Testis (tissue), 3 donors: Measurements from ENCODE around the gene TBCA. TPM values are rescaled to one million over a fixed set of nuclear protein-coding genes. Genes with fewer than 3 reads are reported as not detected.

ENCODE experiments used
- DNase-seq: peaks from one replicate; pipeline ENCODE4 v3.0.0-alpha.2; 2019
- H3K27ac ChIP-seq, 2 donors: fragments of 200-600 bp; sonication (generic); one replicate each; pipeline ENCODE4 v1.5.1; 2019
- H3K27me3 ChIP-seq: fragments of 200-600 bp; sonication (generic); one replicate; pipeline ENCODE4 v1.5.1; 2019
- H3K36me3 ChIP-seq: fragments of 200-600 bp; sonication (generic); one replicate; pipeline ENCODE4 v1.5.1; 2017; ENCODE audit warnings: low read depth; ENCODE audit errors: missing control alignments
- H3K4me1 ChIP-seq: fragments of 200-600 bp; sonication (generic); one replicate; pipeline ENCODE4 v1.5.1; 2019
- H3K4me3 ChIP-seq, 2 donors: fragments of 200-600 bp; sonication (generic); one replicate each; pipeline ENCODE4 v1.5.1; 2017 to 2019
- H3K9me3 ChIP-seq: fragments of 200-600 bp; sonication (generic); one replicate; pipeline ENCODE4 v1.5.1; 2017
- POLR2A ChIP-seq: fragments of 450-650 bp; IDR thresholded peaks from one replicate; pipeline ENCODE4 v1.6.1; 2017; ENCODE audit warnings: antibody characterized with exemption, mild to moderate bottlenecking, moderate library complexity
- WGBS, 2 donors: methylation state at CpG; one replicate each; pipeline ENCODE4 v1.1.5; 2018; 5-methylcytosine and 5-hydroxymethylcytosine counted together
- intact Hi-C: fragments of 100-400 bp; cut with DNase I; formaldehyde crosslinking; loops from one replicate; pipeline ENCODE4 v1.15.1; 2023; ENCODE audit warnings: low total_unique reads
- polyA plus RNA-seq: library from polyadenylated mRNA; stranded (reverse); fragments of 350-450 nt; fragmentation: Illumina TruSeq; extraction: RNeasy Lipid Tissue Mini Kit (QIAGEN cat#74804); gene quantifications from one replicate; pipeline ENCODE4 v1.2.3, GENCODE V29; 2014; ENCODE audit warnings: low read depth, low replicate concordance; ENCODE audit not compliant: insufficient read depth
- total RNA-seq, 2 donors: library from RNA; depleted of rRNA; stranded (reverse); fragments of >200 nt; gene quantifications; one replicate each; pipeline ENCODE4 v1.2.3, GENCODE V29; 2016
- TF ChIP-seq, protein P1 (sequence below), 3 experiments: fragments of 450-650 bp in 2 of 3; fragments of 200-600 bp in 1 of 3; sonication (generic) in 1 of 3; IDR thresholded peaks; one replicate each; pipeline ENCODE4 v1.5.1; 2016 to 2019; ENCODE audit warnings: antibody characterized with exemption in 3 of 3, mild to moderate bottlenecking in 2 of 3, moderate library complexity in 1 of 3

The TBCA gene
- total and polyA plus RNA-seq, 3 donors from 2014 or later, result 116 to 187 (median 123) TPM

DNA sequence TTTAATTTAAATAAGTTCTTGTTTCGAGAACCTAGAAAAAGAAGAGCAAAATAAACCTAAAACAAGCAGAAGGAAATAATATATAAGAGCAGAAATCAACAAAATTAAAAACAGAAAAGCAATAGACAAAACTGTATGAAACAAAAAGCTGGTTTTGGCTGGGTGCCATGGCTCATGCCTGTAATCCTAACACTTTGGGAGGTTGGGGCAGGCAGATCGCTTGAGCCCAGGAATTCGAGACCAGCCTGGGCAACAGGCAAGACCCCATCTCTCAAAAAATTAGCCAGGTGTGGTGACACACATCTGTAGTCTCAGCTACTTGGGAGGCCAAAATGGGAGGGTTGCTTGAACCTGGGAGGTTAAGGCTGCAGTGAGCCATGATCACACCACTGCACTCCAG, 78.4 kb downstream of the TBCA start:
- Histone ChIP-seq H3K4me1 (no peaks in the 10 kb centered on the region), H3K36me3 (no peaks in the 10 kb centered on the region), H3K27ac (no peak overlapping the region), H3K9me3 (no peaks in the 10 kb centered on the region), H3K27me3 (no peaks in the 10 kb centered on the region), H3K4me3 (no peak overlapping the region)
- WGBS, 2 donors, result 92 to 94% methylated on average over 3 of the region's 3 CpGs
- no peak for TF ChIP-seq POLR2A
- TF ChIP-seq, protein P1, sequence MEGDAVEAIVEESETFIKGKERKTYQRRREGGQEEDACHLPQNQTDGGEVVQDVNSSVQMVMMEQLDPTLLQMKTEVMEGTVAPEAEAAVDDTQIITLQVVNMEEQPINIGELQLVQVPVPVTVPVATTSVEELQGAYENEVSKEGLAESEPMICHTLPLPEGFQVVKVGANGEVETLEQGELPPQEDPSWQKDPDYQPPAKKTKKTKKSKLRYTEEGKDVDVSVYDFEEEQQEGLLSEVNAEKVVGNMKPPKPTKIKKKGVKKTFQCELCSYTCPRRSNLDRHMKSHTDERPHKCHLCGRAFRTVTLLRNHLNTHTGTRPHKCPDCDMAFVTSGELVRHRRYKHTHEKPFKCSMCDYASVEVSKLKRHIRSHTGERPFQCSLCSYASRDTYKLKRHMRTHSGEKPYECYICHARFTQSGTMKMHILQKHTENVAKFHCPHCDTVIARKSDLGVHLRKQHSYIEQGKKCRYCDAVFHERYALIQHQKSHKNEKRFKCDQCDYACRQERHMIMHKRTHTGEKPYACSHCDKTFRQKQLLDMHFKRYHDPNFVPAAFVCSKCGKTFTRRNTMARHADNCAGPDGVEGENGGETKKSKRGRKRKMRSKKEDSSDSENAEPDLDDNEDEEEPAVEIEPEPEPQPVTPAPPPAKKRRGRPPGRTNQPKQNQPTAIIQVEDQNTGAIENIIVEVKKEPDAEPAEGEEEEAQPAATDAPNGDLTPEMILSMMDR (IDR thresholded peaks at IDR 0.05), result no peak
- intact Hi-C loops, result no loop called here
- DNase-seq, result no peak

DNA sequence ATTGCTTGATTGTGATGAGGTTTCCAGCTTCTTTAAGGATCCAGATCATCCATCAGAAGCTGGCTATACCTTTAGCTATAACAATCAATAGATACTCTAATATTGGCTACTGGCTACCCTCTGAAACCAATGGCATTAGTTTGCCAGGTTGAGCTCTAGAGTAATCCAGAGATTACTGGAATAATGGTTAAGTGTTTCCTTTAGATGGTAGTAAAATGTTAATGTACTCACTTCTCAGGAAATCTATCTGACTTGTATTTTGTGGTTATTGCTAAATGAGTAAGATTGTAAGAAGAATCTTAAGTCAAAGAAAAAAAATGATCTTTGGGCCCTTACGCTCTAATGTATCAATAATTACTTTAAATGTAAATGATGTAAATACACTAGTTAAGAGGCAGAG, 80.0 kb downstream of the TBCA start:
- Histone ChIP-seq H3K27me3 (no peaks in the 10 kb centered on the region), H3K9me3 (no peaks in the 10 kb centered on the region), H3K36me3 (no peaks in the 10 kb centered on the region), H3K4me3 (no peak overlapping the region), H3K4me1 (no peaks in the 10 kb centered on the region), H3K27ac (no peak overlapping the region)
- WGBS, 2 donors, result 98 to 100% methylated on average over 1 of the region's 1 CpG
- no peak for DNase-seq
- intact Hi-C loops, result no loop called here
- TF ChIP-seq, protein P1 (IDR thresholded peaks at IDR 0.05), result no peak
- no peak for TF ChIP-seq POLR2A

DNA sequence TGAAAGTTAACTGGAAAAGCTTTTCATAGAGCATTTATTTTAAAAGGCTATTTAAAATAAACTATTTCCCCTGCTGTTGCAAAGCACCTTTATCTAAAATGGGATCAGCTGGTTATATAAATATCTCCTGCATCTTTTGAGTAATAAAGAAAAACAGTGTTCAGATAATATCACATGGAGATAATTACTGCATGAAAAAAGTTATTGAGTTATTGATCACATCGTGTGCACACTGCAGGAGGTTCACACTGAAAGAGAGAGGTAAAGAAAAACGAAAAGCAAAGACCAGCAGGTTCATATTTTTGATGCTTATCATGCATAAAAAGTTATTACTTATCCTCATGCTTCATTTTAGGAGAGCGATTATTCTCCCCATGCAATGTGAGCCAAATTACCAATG, 82.2 kb downstream of the TBCA start:
- no peaks in the 10 kb centered on the region for H3K9me3 ChIP-seq

DNA sequence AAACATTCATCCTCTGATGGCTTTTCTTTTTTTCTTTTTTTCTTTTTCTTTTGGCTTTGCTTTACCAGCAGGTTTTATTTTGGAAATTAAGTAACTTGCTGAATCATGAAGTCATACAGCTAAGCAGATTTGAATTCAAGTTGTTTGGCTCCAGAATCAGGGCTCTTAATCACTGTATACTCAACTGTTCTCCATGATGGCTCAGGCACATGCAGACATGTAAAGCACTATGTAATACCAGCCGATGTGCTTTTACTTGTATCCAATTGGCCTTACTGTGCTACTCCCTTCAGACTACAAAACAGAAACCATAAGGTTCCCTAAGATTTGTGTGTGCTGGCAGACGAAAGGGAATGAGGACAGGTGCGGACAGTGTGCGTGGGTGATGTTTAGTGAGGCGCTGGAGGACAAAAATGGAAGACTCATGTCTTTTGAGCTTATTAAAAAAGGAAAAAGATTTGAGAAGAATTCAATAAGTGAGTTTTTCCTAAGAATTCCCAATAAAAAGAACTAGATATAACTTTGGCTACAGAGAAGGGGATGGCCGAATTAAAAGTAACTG, 92.9 kb downstream of the TBCA start:
- Histone ChIP-seq H3K27me3 (no peaks in the 10 kb centered on the region), H3K4me1 (no peaks in the 10 kb centered on the region), H3K4me3 (no peak overlapping the region), H3K36me3 (no peaks in the 10 kb centered on the region), H3K9me3 (no peaks in the 10 kb centered on the region), H3K27ac (no peak overlapping the region)
- TF ChIP-seq POLR2A, result no peak
- TF ChIP-seq, protein P1 (IDR thresholded peaks at IDR 0.05), result no peak
- DNase-seq, result no peak
- intact Hi-C loops, result no loop called here
- WGBS, 2 donors, result 86 to 93% methylated on average over 6 of the region's 6 CpGs

More for the DNA sequence above, 82.2 kb downstream of the TBCA start:
- Histone ChIP-seq H3K36me3 (no peaks in the 10 kb centered on the region), H3K4me3 (no peak overlapping the region), H3K27ac (no peak overlapping the region), H3K4me1 (no peaks in the 10 kb centered on the region), H3K27me3 (no peaks in the 10 kb centered on the region)
- 88 to 93% methylated on average over 3 of the region's 3 CpGs for WGBS, 2 donors
- intact Hi-C loops, result no loop called here
- no peak for DNase-seq
- TF ChIP-seq, protein P1 (IDR thresholded peaks at IDR 0.05), result no peak
- TF ChIP-seq POLR2A, result no peak

DNA sequence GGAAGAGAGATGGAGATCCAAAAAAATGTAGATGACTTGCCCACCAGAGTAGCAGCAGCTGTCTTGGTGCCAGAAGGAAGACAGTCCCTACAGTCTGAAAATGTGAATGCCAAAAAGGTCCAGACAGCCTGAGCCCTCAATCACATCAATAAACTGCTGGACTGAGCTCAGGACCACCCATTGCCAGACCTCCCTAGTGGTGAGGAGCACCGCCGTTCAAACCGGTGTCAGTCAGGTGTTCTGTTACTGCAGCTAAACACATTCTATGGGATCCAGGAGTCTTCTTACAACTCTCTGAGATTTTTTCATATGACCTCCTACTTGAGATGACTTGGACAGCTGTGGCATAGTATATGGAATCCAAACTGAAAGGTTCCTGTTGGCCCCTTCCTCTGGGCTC, 105.6 kb downstream of the TBCA start:
- WGBS, 2 donors, result 64% methylated on average over 3 of the region's 3 CpGs; no CpG with 5 or more reads in 1 of the 2 donors
- intact Hi-C loops, result no loop called here
- DNase-seq, result no peak
- H3K36me3 ChIP-seq, result no peaks in the 10 kb centered on the region
- TF ChIP-seq, protein P1 (IDR thresholded peaks at IDR 0.05), result no peak
- TF ChIP-seq POLR2A, result no peak
- H3K9me3 ChIP-seq, result no peaks in the 10 kb centered on the region
- H3K4me3 ChIP-seq, result no peak overlapping the region
- H3K4me1 ChIP-seq, result no peaks in the 10 kb centered on the region
- H3K27ac ChIP-seq, result no peak overlapping the region
- no peaks in the 10 kb centered on the region for H3K27me3 ChIP-seq
